IMR-90 (cell line): ENCODE measurements around the gene AZU1. TPM values are rescaled to one million over a fixed set of nuclear protein-coding genes. Genes with fewer than 3 reads are reported as not detected.
A peak's percentile ranks its signal among the peaks of the same experiment; 100 is the strongest.

Experiments
- ATAC-seq: fragments of 200-7000 bp; cut with Tn5 transposase; 2 replicates; pipeline ENCODE4 v1.9.1; 2020; ENCODE audit warnings: low read depth, mild to moderate bottlenecking, moderate library complexity
- BruUV-seq: library from RNA; stranded (reverse); fragments of 400-500 nt; replicated peaks from 2 replicates; lab custom pipeline; 2021; lab: Mats Ljungman, UMichigan
- CTCF ChIA-PET: fragments of 300-600 bp; formaldehyde crosslinking; extraction: SDS; loops from one replicate; lab custom pipeline; 2021; ENCODE audit warnings: antibody characterized with exemption; lab: Yijun Ruan, JAX
- POLR2A ChIA-PET: fragments of 300-600 bp; sonication (Branson Sonifier 250); formaldehyde crosslinking; loops from one replicate; lab custom pipeline; 2022; ENCODE audit warnings: antibody characterized with exemption; ENCODE audit not compliant: unreplicated experiment; lab: Charles Lee
- DNase-seq: peaks from one replicate; pipeline ENCODE4 v3.0.0; 2013
- H2AFZ ChIP-seq: replicated peaks from 2 replicates; pipeline ENCODE3; 2013; ENCODE audit warnings: low read length, mild to moderate bottlenecking; ENCODE audit not compliant: poor library complexity
- H2AK5ac ChIP-seq: 2 replicates; pipeline ENCODE4 v1.6.1; 2013; ENCODE audit warnings: low read depth, low read length, inconsistent platforms
- H2AK9ac ChIP-seq: replicated peaks from 2 replicates; pipeline ENCODE3; 2013; ENCODE audit warnings: mild to moderate bottlenecking, low read depth, low read length, moderate library complexity; ENCODE audit not compliant: poor library complexity
- H2BK120ac ChIP-seq: 2 replicates; pipeline ENCODE4 v1.6.1; 2013; ENCODE audit warnings: low read depth, low read length, inconsistent platforms
- H2BK15ac ChIP-seq: 3 replicates; pipeline ENCODE4 v1.6.1; 2013; ENCODE audit warnings: low read depth, low read length, inconsistent platforms
- H2BK20ac ChIP-seq: 2 replicates; pipeline ENCODE4 v1.6.1; 2013; ENCODE audit warnings: low read depth, mild to moderate bottlenecking, inconsistent platforms, low read length, moderate library complexity
- H2BK5ac ChIP-seq: 2 replicates; pipeline ENCODE4 v1.6.1; 2013; ENCODE audit warnings: mild to moderate bottlenecking, low read depth, low read length, inconsistent platforms; ENCODE audit not compliant: poor library complexity, severe bottlenecking
- H3K14ac ChIP-seq: replicated peaks from 2 replicates; pipeline ENCODE4 v1.6.1; 2013; ENCODE audit warnings: low read depth, low read length, inconsistent platforms
- H3K18ac ChIP-seq: 2 replicates; pipeline ENCODE4 v1.6.1; 2013; ENCODE audit warnings: low read depth, low read length, control low read depth
- H3K23ac ChIP-seq: 2 replicates; pipeline ENCODE4 v1.6.1; 2013; ENCODE audit warnings: low read depth, low read length, inconsistent platforms
- H3K27ac ChIP-seq: 2 replicates; pipeline ENCODE4 v1.5.1; 2013; ENCODE audit warnings: mild to moderate bottlenecking, control low read depth, low read length; ENCODE audit not compliant: insufficient read depth
- H3K27me3 ChIP-seq: 2 replicates; pipeline ENCODE4 v1.6.1; 2013; ENCODE audit warnings: low read length; ENCODE audit not compliant: control insufficient read depth, insufficient read depth
- H3K36me3 ChIP-seq: 2 replicates; pipeline ENCODE4 v1.6.1; 2013; ENCODE audit warnings: low read length, mixed read lengths; ENCODE audit not compliant: control insufficient read depth, insufficient read depth
- H3K4ac ChIP-seq: 2 replicates; pipeline ENCODE4 v1.6.1; 2013; ENCODE audit warnings: low read depth, low read length, inconsistent platforms
- H3K4me1 ChIP-seq: 2 replicates; pipeline ENCODE4 v1.6.1; 2013; ENCODE audit warnings: low read length, mixed read lengths; ENCODE audit not compliant: control insufficient read depth, insufficient read depth
- H3K4me2 ChIP-seq: 2 replicates; pipeline ENCODE4 v1.6.1; 2013; ENCODE audit warnings: low read depth, mild to moderate bottlenecking, control low read depth, low read length, moderate library complexity
- H3K4me3 ChIP-seq: 2 replicates; pipeline ENCODE4 v1.5.1; 2013; ENCODE audit warnings: low read depth, mild to moderate bottlenecking, control low read depth, low read length, moderate library complexity; ENCODE audit not compliant: insufficient read depth
- H3K56ac ChIP-seq: 2 replicates; pipeline ENCODE4 v1.6.1; 2013; ENCODE audit warnings: low read length, inconsistent platforms; ENCODE audit not compliant: insufficient read depth; ENCODE audit errors: extremely low read depth
- H3K79me1 ChIP-seq, 2 experiments: 2 replicates each; pipeline ENCODE4 v1.6.1; 2013; ENCODE audit warnings: low read length in 2 of 2, inconsistent platforms in 1 of 2, low read depth in 1 of 2
- H3K9ac ChIP-seq: 2 replicates; pipeline ENCODE4 v1.6.1; 2013; ENCODE audit warnings: low read depth, low read length, control low read depth
- H3K9me1 ChIP-seq: 2 replicates; pipeline ENCODE4 v1.6.1; 2013; ENCODE audit warnings: low read length, inconsistent platforms; ENCODE audit not compliant: insufficient read depth
- H3K9me3 ChIP-seq: 2 replicates; pipeline ENCODE4 v1.6.1; 2013; ENCODE audit warnings: low read length; ENCODE audit not compliant: control insufficient read depth, insufficient read depth
- H4K20me1 ChIP-seq: 2 replicates; pipeline ENCODE4 v1.6.1; 2013; ENCODE audit warnings: low read length, inconsistent platforms; ENCODE audit not compliant: insufficient read depth
- H4K5ac ChIP-seq: 2 replicates; pipeline ENCODE4 v1.6.1; 2013; ENCODE audit warnings: mild to moderate bottlenecking, low read depth, low read length, control low read depth
- H4K8ac ChIP-seq, 2 experiments: 2 replicates each; pipeline ENCODE4 v1.6.1; 2013; ENCODE audit warnings: low read depth in 2 of 2, low read length in 2 of 2, control low read depth in 1 of 2, inconsistent platforms in 1 of 2
- H4K91ac ChIP-seq: 2 replicates; pipeline ENCODE4 v1.6.1; 2013; ENCODE audit warnings: low read depth, low read length, inconsistent platforms; ENCODE audit not compliant: insufficient read depth
- BHLHE40 ChIP-seq: fragments of 150-350 bp; IDR thresholded peaks from 2 replicates; pipeline ENCODE4 v1.6.1; 2016; ENCODE audit warnings: mild to moderate bottlenecking, low read depth, low read length
- CEBPB ChIP-seq: IDR thresholded peaks from 2 replicates; pipeline ENCODE4 v1.6.1; 2012; ENCODE audit warnings: low read depth, low read length, improper control_type of control experiment
- CHD1 ChIP-seq: IDR thresholded peaks from 2 replicates; pipeline ENCODE4 v1.6.1; 2012; ENCODE audit warnings: low read depth, low read length, improper control_type of control experiment
- CTCF ChIP-seq: conservative IDR thresholded peaks from 2 replicates; pipeline ENCODE4 v1.5.1; 2012; ENCODE audit warnings: mild to moderate bottlenecking, low read depth, low read length, improper control_type of control experiment
- ELK1 ChIP-seq: fragments of 150-350 bp; IDR thresholded peaks from 2 replicates; pipeline ENCODE4 v1.6.1; 2016; ENCODE audit warnings: low read depth, mild to moderate bottlenecking, low read length, moderate library complexity, borderline replicate concordance
- FOS ChIP-seq: fragments of 150-350 bp; IDR thresholded peaks from 2 replicates; pipeline ENCODE4 v1.6.1; 2016; ENCODE audit warnings: low read depth, low read length
- MAFK ChIP-seq: IDR thresholded peaks from 2 replicates; pipeline ENCODE4 v1.6.1; 2012; ENCODE audit warnings: low read depth, low read length, improper control_type of control experiment
- MAZ ChIP-seq: IDR thresholded peaks from 2 replicates; pipeline ENCODE4 v1.6.1; 2012; ENCODE audit warnings: low read depth, mild to moderate bottlenecking, low read length, improper control_type of control experiment, moderate library complexity, borderline replicate concordance
- MXI1 ChIP-seq: IDR thresholded peaks from 2 replicates; pipeline ENCODE4 v1.6.1; 2012; ENCODE audit warnings: low read depth, mild to moderate bottlenecking, low read length, moderate library complexity, borderline replicate concordance
- NFE2L2 ChIP-seq: fragments of 150-350 bp; IDR thresholded peaks from 2 replicates; pipeline ENCODE4 v1.6.1; 2016; ENCODE audit warnings: low read depth, mild to moderate bottlenecking, low read length
- RAD21 ChIP-seq: IDR thresholded peaks from 2 replicates; pipeline ENCODE4 v1.6.1; 2012; ENCODE audit warnings: low read length, improper control_type of control experiment
- RCOR1 ChIP-seq: IDR thresholded peaks from 2 replicates; pipeline ENCODE4 v1.6.1; 2012; ENCODE audit warnings: mild to moderate bottlenecking, low read length, improper control_type of control experiment; ENCODE audit not compliant: insufficient replicate concordance
- SMC3 ChIP-seq: fragments of 150-350 bp; IDR thresholded peaks from 2 replicates; pipeline ENCODE4 v1.6.1; 2016; ENCODE audit warnings: low read depth, mild to moderate bottlenecking, antibody characterized with exemption, low read length, moderate library complexity
- USF2 ChIP-seq: fragments of 150-350 bp; IDR thresholded peaks from 2 replicates; pipeline ENCODE4 v1.6.1; 2017; ENCODE audit warnings: mild to moderate bottlenecking, antibody characterized with exemption, low read length, low read depth
- WGBS, 2 experiments: methylation state at CpG; one replicate each; pipeline versions ENCODE4 v1.1.5 to v1.1.7; 2013; ENCODE audit warnings: missing lambda C conversion rate in 2 of 2; ENCODE audit not compliant: insufficient read length in 1 of 2; ENCODE audit errors: extremely low coverage in 2 of 2; 5-methylcytosine and 5-hydroxymethylcytosine counted together
- dilution Hi-C: fragments of 300-500 bp; cut with HindIII; formaldehyde crosslinking; loops from one replicate; pipeline ENCODE4 v1.14.3; 2018; ENCODE audit warnings: low sequenced_read_pairs; ENCODE audit not compliant: unreplicated experiment
- in situ Hi-C: fragments of 300-500 bp; cut with MboI; formaldehyde crosslinking; loops from 3 replicates; pipeline ENCODE4 v1.14.3; 2019; ENCODE audit warnings: low sequenced_read_pairs, inconsistent platforms, mixed read lengths
- intact Hi-C: fragments of 100-400 bp; cut with micrococcal nuclease; formaldehyde crosslinking; loops from 2 replicates; pipeline ENCODE4 v1.10.0; 2022
- polyA plus RNA-seq, 3 experiments: library from polyadenylated mRNA; depleted of rRNA; stranded (reverse); fragments of >200 nt; gene quantifications; 2 replicates each; pipeline ENCODE4 v1.2.3, GENCODE V29; 2012; ENCODE audit warnings: low replicate concordance in 1 of 3
- total RNA-seq: library from RNA; depleted of rRNA; stranded (reverse); fragments of >200 nt; gene quantifications from 2 replicates; pipeline ENCODE4 v1.2.3, GENCODE V29; 2012

AZU1 gene
- total and polyA plus RNA-seq, 2 of the 4 experiments (the other 2 are of a cell fraction): 0.12 TPM; not detected in 1

- H3K4me2 ChIP-seq: no peak overlapping the region
- no peaks in the 10 kb centered on the region; the same call in 1 of the 2 replicates for H3K9me1 ChIP-seq
- H2AK5ac ChIP-seq: 0 out of 2 replicates have a peak overlapping the region, but pooled peaks have one; percentile 14
- no peaks in the 10 kb centered on the region for H4K20me1 ChIP-seq
- no peak overlapping the region for H3K14ac ChIP-seq
- intact Hi-C loops (no loop called here), in situ Hi-C loops (no loop called here), dilution Hi-C loops (no loop called here)
- no TSS peak for BruUV-seq
- H2BK20ac ChIP-seq: no peak overlapping the region
- WGBS, 2 experiments: 47% methylated on average over 19 of the region's 33 CpGs; no CpG with 5 or more reads in 1 of the 2 experiments
- POLR2A ChIA-PET: no interaction called here
- H4K91ac ChIP-seq: no peak overlapping the region
- peaks cover 2% of the 10 kb centered on the region; the same call in 1 of the 2 replicates for H3K4me1 ChIP-seq
- no peak overlapping the region for H4K5ac ChIP-seq
- H4K8ac ChIP-seq: peak overlapping the region in 1 of 2 experiments; percentile 20; a peak in 1 of 4 replicates
- DNase-seq (no peak), ATAC-seq (peak; percentile 48)
- H2AFZ ChIP-seq: peak overlapping the region; percentile 56
- H3K4me3 ChIP-seq: no peak overlapping the region
- H3K36me3 ChIP-seq: no peaks in the 10 kb centered on the region
- H2BK5ac ChIP-seq: no peak overlapping the region
- no peak overlapping the region for H3K56ac ChIP-seq
- CTCF ChIA-PET: no interaction called here
- no peaks in the 10 kb centered on the region for H3K9me3 ChIP-seq
- no peak overlapping the region for H3K4ac ChIP-seq
- no peak overlapping the region for H3K9ac ChIP-seq
- no peaks in the 10 kb centered on the region for H3K27me3 ChIP-seq
- no peak overlapping the region for H3K27ac ChIP-seq
- no peak overlapping the region for H2BK120ac ChIP-seq
- TF ChIP-seq USF2: no peak
- TF ChIP-seq SMC3: no peak
- no peak for TF ChIP-seq CEBPB
- TF ChIP-seq CTCF: no peak
- TF ChIP-seq MAFK: no peak
- no peak for TF ChIP-seq MAZ
- TF ChIP-seq FOS: no peak
- TF ChIP-seq CHD1: no peak
- TF ChIP-seq ELK1: no peak
- TF ChIP-seq MXI1: no peak
- TF ChIP-seq RAD21: no peak
- TF ChIP-seq RCOR1: no peak
- no peak for TF ChIP-seq BHLHE40
- TF ChIP-seq NFE2L2: no peak
- H2BK15ac ChIP-seq: no peak overlapping the region
- H2AK9ac ChIP-seq: peak overlapping the region; percentile 48
- peaks cover 0 to 6% of the 10 kb centered on the region in 2 experiments; a peak in 1 of 4 replicates for H3K79me1 ChIP-seq
- no peak overlapping the region for H3K23ac ChIP-seq
- no peak overlapping the region for H3K18ac ChIP-seq
Observed at GRCh38 chr19:788983-789700, 38.5 kb upstream of the AZU1 start.
